ENCODE results near the gene RSAD1. TPM values are rescaled to one million over a fixed set of nuclear protein-coding genes. Genes with fewer than 3 reads are reported as not detected.
"Not testable (repeated sequence)": the region's sequence is repeated elsewhere in the genome, so short reads cannot be mapped to it uniquely, and the experiment has no call there.

Gene RSAD1
- total and polyA plus RNA-seq, 10 of the 15 experiments (the other 5 are each of a cell fraction or from before 2014, with no cell fraction given): 2.5 to 28.1 (median 22.6) TPM

DNA sequence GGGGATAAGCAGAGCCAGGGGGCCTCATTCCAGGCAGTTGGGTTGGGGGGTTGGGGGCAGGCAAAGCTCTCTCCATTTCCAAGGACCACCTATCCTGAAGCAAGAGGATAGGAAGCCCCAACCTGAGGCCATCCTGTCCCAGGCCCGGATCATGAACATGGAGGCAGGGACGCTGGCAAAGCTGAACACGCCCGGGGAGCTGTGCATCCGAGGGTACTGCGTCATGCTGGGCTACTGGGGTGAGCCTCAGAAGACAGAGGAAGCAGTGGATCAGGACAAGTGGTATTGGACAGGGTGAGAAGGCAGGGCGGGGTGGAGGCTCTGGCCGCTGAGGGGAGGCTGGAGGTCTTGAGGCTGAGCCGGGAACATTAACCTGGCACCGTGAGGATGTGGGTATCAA, 6.4 kb upstream of the RSAD1 start (continued):
- TF ChIP-seq REST (IDR thresholded peaks at IDR 0.05; ENCODE audit: low read depth, low read length) (no peak), POLR2AphosphoS5 (IDR thresholded peaks at IDR 0.05; ENCODE audit: low read length) (no peak)

GRCh38 chr17:50472761-50473161, 5.9 kb upstream of the RSAD1 start:
- BruUV-seq (replicated peaks); in situ Hi-C loops (cut with MboI); H3K4me3 ChIP-seq; H3K79me2 ChIP-seq (ENCODE audit: control insufficient read depth, insufficient read depth, low read length); FAIRE-seq; H3K27me3 ChIP-seq (replicated peaks in 1 of 2; ENCODE audit: control insufficient read depth in 2 of 2, insufficient read depth in 2 of 2, low read length in 1 of 2); H3K27ac ChIP-seq (ENCODE audit: control insufficient read depth, insufficient read depth); H3K9me3 ChIP-seq (replicated peaks; ENCODE audit: control insufficient read depth, insufficient read depth, low read length); ATAC-seq; H3K4me1 ChIP-seq (ENCODE audit: control insufficient read depth, insufficient read depth, low read length); H3K4me2 ChIP-seq (ENCODE audit: control insufficient read depth, insufficient read depth); H3K36me3 ChIP-seq (ENCODE audit: control insufficient read depth in 2 of 2, insufficient read depth in 2 of 2, low read length in 1 of 2); RAD21 ChIA-PET (ENCODE audit: unreplicated experiment); H3K9ac ChIP-seq (ENCODE audit: control insufficient read depth, insufficient read depth, low read length); H4K20me1 ChIP-seq (ENCODE audit: control insufficient read depth, insufficient read depth); DNase-seq (ENCODE audit: low read depth, low spot score); H2AFZ ChIP-seq (ENCODE audit: control insufficient read depth, low read depth, low read length); intact Hi-C loops (cut with micrococcal nuclease; ENCODE audit: unreplicated experiment): not testable (repeated sequence)
- SMC1A ChIA-PET (ENCODE audit: uncharacterized antibody, unreplicated experiment): interaction anchor here (1.0 to 1.9 kb wide), 2 partner anchors 111 to 261 kb away, joined by 3 to 4 read pairs; no protein-coding TSS in a partner anchor
- CTCF ChIA-PET: interaction anchor here (1.2 to 1.8 kb wide), 2 partner anchors 75 to 111 kb away, joined by 4 to 8 read pairs; partner anchors contain the start of gene LRRC59
- WGBS (ENCODE audit: insufficient coverage, insufficient replicate concordance, low lambda C conversion rate, missing lambda C conversion rate): 75% methylated on average over 13 of the region's 13 CpGs
- POLR2A ChIA-PET: interaction anchor here (1.1 kb wide), 1 partner anchor 75 kb away, joined by 3 read pairs; the partner anchor contains the start of gene LRRC59

Data from GM12878 (cell line).